Neuronal stem cell (in vitro differentiated cells): Measurements from ENCODE around the gene RNF166.

ENCODE experiments used
- DNase-seq: peaks from one replicate; pipeline ENCODE4 v3.0.0-alpha.2; 2013; ENCODE audit warnings: low spot score
- H2AFZ ChIP-seq: one replicate; pipeline ENCODE4 v1.6.1; 2013; ENCODE audit warnings: mild to moderate bottlenecking, low read length, inconsistent platforms
- H2AK5ac ChIP-seq: 2 replicates; pipeline ENCODE4 v1.6.1; 2013; ENCODE audit warnings: low read depth, mild to moderate bottlenecking, inconsistent platforms, low read length, moderate library complexity, mixed read lengths
- H2BK120ac ChIP-seq: 2 replicates; pipeline ENCODE4 v1.6.1; 2013; ENCODE audit warnings: low read depth, mild to moderate bottlenecking, inconsistent platforms, low read length, moderate library complexity, mixed read lengths
- H2BK12ac ChIP-seq: one replicate; pipeline ENCODE4 v1.6.1; 2013; ENCODE audit warnings: low read length, inconsistent platforms
- H2BK15ac ChIP-seq: 2 replicates; pipeline ENCODE4 v1.6.1; 2013; ENCODE audit warnings: mild to moderate bottlenecking, low read length, inconsistent platforms, mixed read lengths
- H2BK5ac ChIP-seq: one replicate; pipeline ENCODE4 v1.6.1; 2013; ENCODE audit warnings: inconsistent platforms, mild to moderate bottlenecking, low read length, moderate library complexity
- H3K14ac ChIP-seq: one replicate; pipeline ENCODE4 v1.6.1; 2013; ENCODE audit warnings: low read length, inconsistent platforms
- H3K18ac ChIP-seq: 2 replicates; pipeline ENCODE4 v1.6.1; 2013; ENCODE audit warnings: low read length, inconsistent platforms
- H3K23ac ChIP-seq: 2 replicates; pipeline ENCODE4 v1.6.1; 2013; ENCODE audit warnings: low read depth, mild to moderate bottlenecking, mixed read lengths, low read length, inconsistent platforms; ENCODE audit not compliant: poor library complexity
- H3K27ac ChIP-seq: replicated peaks from 3 replicates; pipeline ENCODE4 v1.5.1; 2013; ENCODE audit warnings: low read length, inconsistent platforms
- H3K27me3 ChIP-seq, 3 experiments: 2 replicates each; pipeline ENCODE4 v1.6.1; 2013; ENCODE audit warnings: low read length in 3 of 3, mild to moderate bottlenecking in 2 of 3, inconsistent platforms in 1 of 3, low read depth in 1 of 3, mixed read lengths in 1 of 3, moderate library complexity in 1 of 3; ENCODE audit not compliant: control insufficient read depth in 3 of 3, insufficient read depth in 3 of 3
- H3K36me3 ChIP-seq, 2 donors: replicated peaks in 1 of 2; 2 replicates each; pipeline ENCODE4 v1.6.1; 2013; ENCODE audit warnings: low read length in 2 of 2; ENCODE audit not compliant: control insufficient read depth in 2 of 2, insufficient read depth in 2 of 2
- H3K4ac ChIP-seq: 2 replicates; pipeline ENCODE4 v1.6.1; 2013; ENCODE audit warnings: inconsistent platforms, mild to moderate bottlenecking, low read length, moderate library complexity
- H3K4me1 ChIP-seq, 2 donors: 1 replicate in 1 of 2; 2 replicates in 1 of 2; pipeline ENCODE4 v1.6.1; 2013; ENCODE audit warnings: low read length in 2 of 2, low read depth in 1 of 2; ENCODE audit not compliant: control insufficient read depth in 2 of 2, insufficient read depth in 1 of 2
- H3K4me2 ChIP-seq: one replicate; pipeline ENCODE4 v1.6.1; 2013; ENCODE audit warnings: mild to moderate bottlenecking, low read length, inconsistent platforms; ENCODE audit not compliant: insufficient read depth, poor library complexity, severe bottlenecking
- H3K4me3 ChIP-seq, 2 donors: 2 replicates each; pipeline ENCODE4 v1.5.1; 2013; ENCODE audit warnings: low read length in 2 of 2, mild to moderate bottlenecking in 2 of 2, inconsistent platforms in 1 of 2, moderate library complexity in 1 of 2
- H3K79me1 ChIP-seq: one replicate; pipeline ENCODE4 v1.6.1; 2013; ENCODE audit warnings: low read depth, mild to moderate bottlenecking, inconsistent platforms, low read length, moderate library complexity
- H3K9ac ChIP-seq: one replicate; pipeline ENCODE4 v1.6.1; 2013; ENCODE audit warnings: mild to moderate bottlenecking, low read depth, low read length, inconsistent platforms; ENCODE audit not compliant: poor library complexity
- H3K9me3 ChIP-seq, 2 donors: replicated peaks in 1 of 2; 2 replicates each; pipeline versions ENCODE3 to v1.6.1; 2013; ENCODE audit warnings: low read length in 2 of 2, mild to moderate bottlenecking in 2 of 2, inconsistent platforms in 1 of 2, low read depth in 1 of 2, mixed read lengths in 1 of 2, moderate library complexity in 1 of 2; ENCODE audit not compliant: control insufficient read depth in 2 of 2, insufficient read depth in 1 of 2
- H4K8ac ChIP-seq: one replicate; pipeline ENCODE4 v1.6.1; 2013; ENCODE audit warnings: low read depth, mild to moderate bottlenecking, inconsistent platforms, low read length, moderate library complexity
- H4K91ac ChIP-seq: one replicate; pipeline ENCODE4 v1.6.1; 2013; ENCODE audit warnings: low read length, low read depth, mild to moderate bottlenecking, inconsistent platforms; ENCODE audit not compliant: poor library complexity
- WGBS, 2 donors: extraction: QIAGEN DNeasy Blood & Tissue Kit; methylation state at CpG; one replicate each; pipeline ENCODE4 v1.1.7; 2013; ENCODE audit warnings: missing lambda C conversion rate in 2 of 2, mixed read lengths in 1 of 2; ENCODE audit not compliant: insufficient read length in 2 of 2, insufficient replicate concordance in 1 of 2; ENCODE audit errors: extremely low coverage in 2 of 2; 5-methylcytosine and 5-hydroxymethylcytosine counted together

Gene RNF166

GRCh38 chr16:88695218-88695617 is 11.0 kb downstream of the RNF166 start:
- Histone ChIP-seq H3K4me2 (no peak overlapping the region), H3K18ac (no peak overlapping the region), H3K23ac (peak overlapping the region; percentile 65), H3K9ac (peak overlapping the region; percentile 77), H2BK12ac (no peak overlapping the region), H2AFZ (no peak overlapping the region), H3K9me3 (no peaks in the 10 kb centered on the region), H3K14ac (no peak overlapping the region), H2BK15ac (no peak overlapping the region), H3K4me3 (no peak overlapping the region), H3K27ac (no peak overlapping the region), H3K4me1 (no peaks in the 10 kb centered on the region), H2BK120ac (no peak overlapping the region), H2BK5ac (no peak overlapping the region), H3K4ac (no peak overlapping the region), H2AK5ac (no peak overlapping the region), H3K79me1 (peaks cover 14% of the 10 kb centered on the region), H4K8ac (no peak overlapping the region), H3K36me3 (peaks cover 12 to 35% of the 10 kb centered on the region in 2 donors), H3K27me3 (peaks cover 0 to 24% (median 0%) of the 10 kb centered on the region in 3 experiments), H4K91ac (no peak overlapping the region)
- WGBS, 2 donors = no CpG with 5 or more reads among the region's 15 CpGs
- no peak for DNase-seq

GRCh38 chr16:88694221-88695087 is 11.8 kb downstream of the RNF166 start:
- H2AK5ac ChIP-seq = no peak overlapping the region
- H3K4me1 ChIP-seq = no peaks in the 10 kb centered on the region
- no peak for DNase-seq
- H3K27ac ChIP-seq = no peak overlapping the region
- no CpG with 5 or more reads among the region's 37 CpGs for WGBS, 2 donors
- H4K91ac ChIP-seq = no peak overlapping the region
- peak overlapping the region; percentile 77 for H3K9ac ChIP-seq
- H2BK12ac ChIP-seq = no peak overlapping the region
- no peak overlapping the region for H3K14ac ChIP-seq
- peaks cover 9 to 28% of the 10 kb centered on the region in 2 donors for H3K36me3 ChIP-seq
- H2BK15ac ChIP-seq = no peak overlapping the region
- H2AFZ ChIP-seq = no peak overlapping the region
- H3K23ac ChIP-seq = peak overlapping the region; percentile 85
- no peak overlapping the region for H2BK5ac ChIP-seq
- H3K4me3 ChIP-seq = no peak overlapping the region
- H3K79me1 ChIP-seq = peaks cover 14% of the 10 kb centered on the region
- no peak overlapping the region for H3K4ac ChIP-seq
- peak overlapping the region; percentile 31 for H2BK120ac ChIP-seq
- no peaks in the 10 kb centered on the region for H3K9me3 ChIP-seq
- H4K8ac ChIP-seq = no peak overlapping the region
- no peak overlapping the region for H3K18ac ChIP-seq
- H3K27me3 ChIP-seq = peaks cover 0 to 28% (median 0%) of the 10 kb centered on the region in 3 experiments
- no peak overlapping the region for H3K4me2 ChIP-seq

GRCh38 chr16:88693420-88694177 is 12.6 kb downstream of the RNF166 start:
- H3K36me3 ChIP-seq = peaks cover 6 to 20% of the 10 kb centered on the region in 2 donors
- H3K9me3 ChIP-seq = no peaks in the 10 kb centered on the region

GRCh38 chr16:88692861-88693260 is 13.3 kb downstream of the RNF166 start:
- DNase-seq = no peak

More at GRCh38 chr16:88693420-88694177, 12.6 kb downstream of the RNF166 start:
- no CpG with 5 or more reads among the region's 39 CpGs for WGBS, 2 donors
- no peak overlapping the region for H3K4ac ChIP-seq
- H3K4me2 ChIP-seq = no peak overlapping the region
- H3K27ac ChIP-seq = no peak overlapping the region
- H3K14ac ChIP-seq = no peak overlapping the region
- no peak overlapping the region for H2BK12ac ChIP-seq
- H2BK120ac ChIP-seq = peak overlapping the region; percentile 31
- no peak overlapping the region for H2AFZ ChIP-seq
- H4K8ac ChIP-seq = no peak overlapping the region
- H3K23ac ChIP-seq = no peak overlapping the region
- H3K27me3 ChIP-seq = peaks cover 0 to 37% (median 0%) of the 10 kb centered on the region in 3 experiments
- peaks cover 14% of the 10 kb centered on the region for H3K79me1 ChIP-seq
- peak overlapping the region; percentile 21 for H3K9ac ChIP-seq
- DNase-seq = no peak
- no peaks in the 10 kb centered on the region for H3K4me1 ChIP-seq
- H3K18ac ChIP-seq = no peak overlapping the region
- no peak overlapping the region for H4K91ac ChIP-seq
- H2BK5ac ChIP-seq = no peak overlapping the region
- no peak overlapping the region for H2AK5ac ChIP-seq
- H2BK15ac ChIP-seq = no peak overlapping the region
- H3K4me3 ChIP-seq = no peak overlapping the region

More at GRCh38 chr16:88692861-88693260, 13.3 kb downstream of the RNF166 start:
- no peak overlapping the region for H3K14ac ChIP-seq
- no peak overlapping the region for H3K9ac ChIP-seq
- no peak overlapping the region for H4K91ac ChIP-seq
- H3K79me1 ChIP-seq = peaks cover 15% of the 10 kb centered on the region
- H2AFZ ChIP-seq = no peak overlapping the region
- H3K4me1 ChIP-seq = no peaks in the 10 kb centered on the region
- H3K36me3 ChIP-seq = peaks cover 6 to 13% of the 10 kb centered on the region in 2 donors
- no CpG with 5 or more reads among the region's 10 CpGs for WGBS, 2 donors
- no peak overlapping the region for H2BK120ac ChIP-seq
- H3K27me3 ChIP-seq = peaks cover 0 to 44% (median 5%) of the 10 kb centered on the region in 3 experiments
- H3K9me3 ChIP-seq = no peaks in the 10 kb centered on the region
- no peak overlapping the region for H3K4me3 ChIP-seq
- H2AK5ac ChIP-seq = no peak overlapping the region
- no peak overlapping the region for H2BK5ac ChIP-seq
- H3K27ac ChIP-seq = no peak overlapping the region
- no peak overlapping the region for H3K18ac ChIP-seq
- no peak overlapping the region for H2BK12ac ChIP-seq
- no peak overlapping the region for H3K4ac ChIP-seq
- no peak overlapping the region for H4K8ac ChIP-seq
- no peak overlapping the region for H3K4me2 ChIP-seq
- no peak overlapping the region for H3K23ac ChIP-seq
- no peak overlapping the region for H2BK15ac ChIP-seq
